ENCODE measurements around the gene FPR2. TPM values are rescaled to one million over a fixed set of nuclear protein-coding genes. Genes with fewer than 3 reads are reported as not detected.

FPR2 gene
- total RNA-seq, 1 experiment from 2014 or later: not detected

GRCh38 chr19:51797480-51797879, 36.5 kb downstream of the FPR2 start:
- H3F3A ChIP-seq (ENCODE audit: insufficient read depth, low read depth): no peaks in the 10 kb centered on the region
- intact Hi-C loops (cut with micrococcal nuclease; ENCODE audit: unreplicated experiment): no loop called here
- H3K9me2 ChIP-seq (ENCODE audit: insufficient read depth): no peaks in the 10 kb centered on the region
- peaks cover 6% of the 10 kb centered on the region; the same call in 1 of the 2 replicates for H3K27me3 ChIP-seq (ENCODE audit: insufficient read depth, low read depth)
- no peak overlapping the region for H3K4me3 ChIP-seq
- BruUV-seq (replicated peaks): no TSS peak
- H3K4me2 ChIP-seq: no peak overlapping the region
- H4K20me1 ChIP-seq (ENCODE audit: insufficient read depth): no peaks in the 10 kb centered on the region
- H2AFZ ChIP-seq: no peak overlapping the region
- POLR2A ChIA-PET (ENCODE audit: unreplicated experiment): no interaction called here
- H3K36me3 ChIP-seq (ENCODE audit: low read depth): no peaks in the 10 kb centered on the region
- TF ChIP-seq CTCF (conservative IDR thresholded peaks at IDR 0.05): no peak
- TF ChIP-seq EZH2 (IDR thresholded peaks at IDR 0.05; ENCODE audit: low read depth): no peak
- H3K4me1 ChIP-seq (replicated peaks; ENCODE audit: insufficient read depth): no peaks in the 10 kb centered on the region
- peaks cover 1% of the 10 kb centered on the region; the same call in 1 of the 2 replicates for H3K9me3 ChIP-seq (ENCODE audit: insufficient read depth, low read depth)
- DNase-seq: no peak
- H3K27ac ChIP-seq: no peak overlapping the region
- CTCF ChIA-PET: no interaction called here
- H3K79me2 ChIP-seq (ENCODE audit: low read depth): no peaks in the 10 kb centered on the region

- no peak for DNase-seq
- no TSS peak for BruUV-seq (replicated peaks)
- no peaks in the 10 kb centered on the region for H3K9me2 ChIP-seq (ENCODE audit: insufficient read depth)
- H3K4me2 ChIP-seq: no peak overlapping the region
- no peaks in the 10 kb centered on the region for H3F3A ChIP-seq (ENCODE audit: insufficient read depth, low read depth)
- H3K27ac ChIP-seq: no peak overlapping the region
- peaks cover 6% of the 10 kb centered on the region; the same call in 1 of the 2 replicates for H3K27me3 ChIP-seq (ENCODE audit: insufficient read depth, low read depth)
- no peaks in the 10 kb centered on the region for H3K36me3 ChIP-seq (ENCODE audit: low read depth)
- no peak overlapping the region for H3K4me3 ChIP-seq
- H2AFZ ChIP-seq: no peak overlapping the region
- peaks cover 5% of the 10 kb centered on the region; the same call in 1 of the 2 replicates for H3K9me3 ChIP-seq (ENCODE audit: insufficient read depth, low read depth)
- intact Hi-C loops (cut with micrococcal nuclease; ENCODE audit: unreplicated experiment): no loop called here
- H3K4me1 ChIP-seq (replicated peaks; ENCODE audit: insufficient read depth): no peaks in the 10 kb centered on the region
- no peak for TF ChIP-seq EZH2 (IDR thresholded peaks at IDR 0.05; ENCODE audit: low read depth)
- no peak for TF ChIP-seq CTCF (conservative IDR thresholded peaks at IDR 0.05)
- H4K20me1 ChIP-seq (ENCODE audit: insufficient read depth): no peaks in the 10 kb centered on the region
- no peaks in the 10 kb centered on the region for H3K79me2 ChIP-seq (ENCODE audit: low read depth)
- ChIA-PET CTCF (interaction anchor here (0.6 kb wide), 1 partner anchor 36 kb away, joined by 3 read pairs; no protein-coding TSS in a partner anchor), POLR2A (ENCODE audit: unreplicated experiment) (no interaction called here)
Observed at GRCh38 chr19:51798062-51798461, 37.1 kb downstream of the FPR2 start.

GRCh38 chr19:51799034-51799773, 38.2 kb downstream of the FPR2 start:
- Histone ChIP-seq H3K36me3 (ENCODE audit: low read depth) (no peaks in the 10 kb centered on the region), H3K79me2 (ENCODE audit: low read depth) (no peaks in the 10 kb centered on the region), H3F3A (ENCODE audit: insufficient read depth, low read depth) (no peaks in the 10 kb centered on the region), H4K20me1 (ENCODE audit: insufficient read depth) (no peaks in the 10 kb centered on the region), H3K27ac (no peak overlapping the region), H2AFZ (no peak overlapping the region), H3K9me3 (ENCODE audit: insufficient read depth, low read depth) (peaks cover 5% of the 10 kb centered on the region; the same call in 1 of the 2 replicates), H3K4me3 (no peak overlapping the region), H3K9me2 (ENCODE audit: insufficient read depth) (no peaks in the 10 kb centered on the region), H3K4me2 (no peak overlapping the region), H3K4me1 (replicated peaks; ENCODE audit: insufficient read depth) (no peaks in the 10 kb centered on the region), H3K27me3 (ENCODE audit: insufficient read depth, low read depth) (peaks cover 6% of the 10 kb centered on the region; the same call in 1 of the 2 replicates)
- ChIA-PET CTCF (no interaction called here), POLR2A (ENCODE audit: unreplicated experiment) (interaction anchor here (0.5 kb wide), 1 partner anchor 57 kb away, joined by 4 read pairs; no protein-coding TSS in a partner anchor)
- peak; percentile 49 to 60 for DNase-seq
- TF ChIP-seq CTCF (conservative IDR thresholded peaks at IDR 0.05): no peak
- TF ChIP-seq EZH2 (IDR thresholded peaks at IDR 0.05; ENCODE audit: low read depth): no peak
- intact Hi-C loops (cut with micrococcal nuclease; ENCODE audit: unreplicated experiment): no loop called here
- BruUV-seq (replicated peaks): no TSS peak

Measured in PC-9 (cell line).